Stimulated activated CD8-positive, alpha-beta memory T cell treated with anti-CD3 and anti-CD28 coated beads, Interleukin-2, amount 100 ng/mL, for 1 hour (primary cell): ENCODE measurements around the gene TRAPPC2L.
"Not testable (repeated sequence)": the region's sequence is repeated elsewhere in the genome, so short reads cannot be mapped to it uniquely, and the experiment has no call there.

ENCODE experiments used
- DNase-seq, 2 donors: peaks; one replicate each; pipeline ENCODE4 v3.0.0-alpha.2; 2020; ENCODE audit warnings: low read depth in 2 of 2

TRAPPC2L gene

DNA sequence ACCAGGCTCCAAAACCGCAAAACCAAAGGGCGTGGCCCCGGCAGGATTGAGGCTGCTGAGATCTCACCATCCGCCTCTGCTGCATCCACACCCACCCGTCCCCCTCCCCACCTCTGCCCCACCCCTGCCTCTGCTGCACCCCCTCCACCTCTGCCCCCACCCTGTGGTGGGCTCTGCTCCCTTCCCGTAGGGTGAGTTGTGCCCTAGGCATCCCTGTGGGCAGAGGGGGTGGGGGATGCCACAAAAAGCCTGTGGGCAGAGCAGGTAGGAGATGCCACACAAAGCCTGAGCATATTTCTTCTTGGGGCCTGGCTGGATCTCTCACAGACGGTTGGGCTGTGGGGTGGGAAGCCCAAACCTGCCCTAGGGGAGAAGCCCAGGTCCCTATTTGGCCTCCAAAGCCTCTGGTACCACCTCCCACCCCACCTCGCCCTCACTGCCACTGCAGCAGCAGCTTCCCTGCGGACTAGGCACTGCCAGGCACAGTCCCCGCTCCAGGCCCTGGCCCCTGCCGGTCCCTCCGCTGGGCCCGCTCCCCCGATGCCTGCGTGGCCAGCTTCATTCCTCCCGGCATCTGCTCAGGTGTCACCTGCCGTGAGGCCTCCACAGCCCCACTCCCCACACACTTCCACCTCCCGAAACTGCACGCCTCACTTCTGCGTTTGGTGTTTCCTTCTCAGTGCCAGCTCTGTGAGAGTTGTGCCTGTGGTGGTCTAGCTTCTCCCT lies 20.8 kb downstream of the TRAPPC2L start:
- no peak for DNase-seq

DNA sequence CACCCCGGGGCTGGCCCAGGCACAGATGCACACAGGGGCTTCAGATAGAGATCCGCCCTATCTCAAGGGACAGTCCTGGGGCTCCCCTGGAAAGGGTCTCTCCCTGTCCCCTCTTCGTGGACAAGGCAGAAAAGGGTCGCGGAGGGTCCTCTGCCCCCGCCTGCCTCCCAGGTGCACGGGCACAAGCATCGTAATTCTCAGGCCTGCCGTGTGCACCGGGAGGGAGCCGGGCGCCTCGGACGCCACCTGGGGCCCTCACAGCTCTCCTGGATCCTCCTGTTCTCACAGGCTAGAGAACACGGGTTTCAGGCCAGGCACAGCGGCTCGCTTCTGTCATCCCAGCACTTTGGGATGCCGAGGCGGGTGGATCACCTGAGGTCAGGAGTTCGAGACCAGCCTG lies 21.4 kb downstream of the TRAPPC2L start:
- DNase-seq = no peak

DNA sequence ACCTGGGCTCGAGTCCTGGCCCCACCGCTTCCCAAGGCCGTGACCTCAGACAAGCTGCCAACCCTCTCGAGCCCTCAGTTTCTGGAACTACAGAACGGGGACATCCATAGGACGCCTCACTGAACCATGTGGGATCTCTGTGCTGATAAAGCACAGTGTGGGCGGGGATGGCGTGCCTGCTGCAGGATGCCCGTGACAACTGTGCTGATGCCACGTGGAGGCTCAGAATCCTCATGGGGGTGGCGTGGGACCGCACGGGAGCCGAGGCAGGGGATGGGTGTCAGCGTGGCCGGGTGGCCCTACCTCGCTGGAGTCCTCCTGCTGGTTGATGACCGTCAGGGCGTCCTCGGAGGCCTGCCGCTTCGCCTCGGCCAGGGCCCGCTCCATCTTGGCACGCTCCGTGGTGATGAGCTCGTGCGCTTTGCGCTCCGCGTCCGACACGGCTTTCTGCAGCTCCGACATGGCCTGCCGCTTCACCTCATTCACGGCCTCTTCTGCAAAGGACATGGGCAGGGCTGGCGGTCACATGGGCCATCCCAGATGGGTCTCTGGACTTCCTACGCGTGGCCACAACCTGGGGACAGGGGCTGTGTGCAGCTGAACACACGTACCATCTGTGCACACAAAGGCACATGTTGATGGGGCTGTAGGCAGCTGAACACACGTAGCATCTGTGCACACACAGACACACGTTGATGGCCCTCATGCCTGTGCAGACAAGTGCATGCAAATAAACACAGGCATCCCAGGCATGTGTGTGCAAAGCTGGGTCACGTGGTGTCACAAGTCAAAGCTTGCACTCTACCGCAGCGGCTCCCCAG lies 22.2 kb downstream of the TRAPPC2L start:
- no peak for DNase-seq

DNA sequence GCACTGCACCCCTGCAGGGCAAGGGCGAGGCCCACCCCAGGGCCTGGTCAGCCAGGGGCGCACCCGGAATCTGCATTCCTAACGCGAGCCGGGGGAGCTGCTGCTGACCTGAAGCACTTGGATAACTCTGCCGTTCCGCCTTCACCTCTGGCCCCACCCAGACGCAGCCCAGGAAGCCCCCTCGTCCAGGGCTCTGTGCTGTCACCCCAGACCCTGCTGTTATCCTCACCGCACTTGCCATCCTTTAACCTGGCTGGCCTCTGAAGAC lies 22.8 kb downstream of the TRAPPC2L start:
- no peak for DNase-seq

DNA sequence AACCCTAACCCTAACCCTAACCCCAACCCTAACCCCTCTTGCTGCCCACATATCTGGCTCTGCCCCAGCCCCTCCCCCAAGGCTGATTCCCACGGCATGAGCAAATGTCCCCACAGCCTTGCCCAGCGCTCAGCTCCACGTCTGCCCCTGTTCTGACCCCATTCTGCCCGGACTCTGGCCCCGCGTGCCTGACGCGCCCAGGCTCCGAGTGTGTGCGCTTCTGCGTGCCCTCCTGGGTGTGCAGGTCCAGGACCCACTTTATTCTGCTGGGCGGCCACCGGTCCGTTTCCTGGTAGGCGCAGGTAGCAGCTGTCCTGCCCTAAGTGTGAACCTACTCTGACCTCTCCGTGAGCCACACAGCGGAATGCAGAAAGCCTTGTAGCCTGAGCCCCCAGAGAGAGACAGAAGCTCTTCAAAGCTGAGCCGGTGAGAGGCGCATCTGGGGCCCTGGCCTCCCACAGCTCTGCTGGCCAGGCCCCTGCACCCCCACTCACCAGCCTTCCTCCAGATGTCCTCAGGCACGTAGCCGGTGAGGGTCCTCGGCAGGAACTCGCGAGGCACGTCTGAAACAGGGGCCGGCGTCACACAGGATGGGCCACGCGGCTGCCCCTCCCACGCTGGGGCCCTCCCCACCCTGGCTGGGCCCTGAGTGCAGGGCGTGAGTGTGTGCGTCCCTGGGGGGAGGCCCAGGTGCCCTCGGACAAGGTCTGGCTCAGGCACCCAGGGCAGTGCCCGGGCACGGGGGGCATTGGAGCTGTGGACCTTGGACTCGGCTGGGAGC lies 23.5 kb downstream of the TRAPPC2L start:
- DNase-seq = no peak

DNA sequence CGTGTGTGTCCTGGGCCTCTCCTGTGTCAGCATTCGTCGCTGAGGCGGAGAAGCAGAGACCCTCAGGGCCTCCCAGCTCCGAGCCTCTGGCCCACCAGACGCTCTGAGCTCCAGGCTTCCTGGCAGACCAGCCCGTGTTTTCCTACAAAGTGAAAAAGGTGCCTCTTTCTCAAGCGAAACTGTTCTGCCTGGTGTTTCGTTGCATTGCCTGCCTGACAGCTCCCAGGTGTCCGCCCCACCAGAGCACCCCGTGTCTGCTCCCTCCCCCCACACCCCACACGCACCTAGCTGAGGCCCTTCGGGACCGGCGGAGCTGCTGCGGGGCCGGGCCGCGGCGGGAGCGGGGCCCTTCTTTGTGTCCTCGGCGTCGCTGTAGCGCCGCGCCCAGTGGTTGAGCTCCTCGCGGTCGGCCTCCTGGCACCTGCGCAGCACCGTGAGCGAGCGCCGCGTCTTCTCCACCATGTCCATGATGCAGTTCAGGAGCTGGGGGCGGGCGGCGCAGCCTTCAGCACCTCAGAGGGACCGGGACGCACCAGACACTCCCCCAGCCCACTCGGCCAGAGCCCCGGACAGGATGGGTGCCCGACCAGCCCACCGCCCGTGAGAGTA lies 24.2 kb downstream of the TRAPPC2L start:
- no peak for DNase-seq

DNA sequence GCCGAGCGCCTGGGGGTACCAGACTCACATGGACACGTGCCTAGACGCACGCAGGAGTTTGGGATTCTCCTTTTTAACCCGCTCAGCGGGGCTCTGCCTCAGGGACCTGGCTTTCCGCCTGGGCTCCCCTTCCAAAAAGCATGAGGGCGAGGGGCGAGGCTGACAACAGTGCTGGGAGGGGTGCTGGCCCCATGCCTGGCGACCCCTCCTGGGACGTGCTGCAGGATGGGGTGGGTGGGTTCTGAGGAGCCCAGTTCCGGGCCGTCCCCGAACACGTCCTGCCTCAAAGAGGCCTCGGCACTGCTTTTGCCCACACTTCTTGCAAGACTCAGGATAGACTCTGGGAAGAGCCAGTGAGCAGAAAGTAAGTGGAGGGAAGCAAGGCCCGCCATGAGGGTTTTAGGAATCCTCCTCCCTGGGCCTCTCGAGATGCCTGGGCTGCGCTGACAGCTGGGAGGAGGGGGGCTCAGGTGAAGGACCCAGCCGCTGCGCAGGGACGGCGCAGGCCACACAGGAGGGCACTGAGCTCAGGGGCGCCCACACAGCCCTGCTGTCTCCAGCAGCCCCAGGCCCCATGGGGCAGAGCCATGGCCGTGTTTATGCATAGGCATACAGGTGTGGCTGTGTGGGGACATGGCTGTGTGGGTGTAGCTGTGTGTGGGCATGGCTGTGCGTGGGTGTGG lies 24.9 kb downstream of the TRAPPC2L start:
- DNase-seq = no peak

DNA sequence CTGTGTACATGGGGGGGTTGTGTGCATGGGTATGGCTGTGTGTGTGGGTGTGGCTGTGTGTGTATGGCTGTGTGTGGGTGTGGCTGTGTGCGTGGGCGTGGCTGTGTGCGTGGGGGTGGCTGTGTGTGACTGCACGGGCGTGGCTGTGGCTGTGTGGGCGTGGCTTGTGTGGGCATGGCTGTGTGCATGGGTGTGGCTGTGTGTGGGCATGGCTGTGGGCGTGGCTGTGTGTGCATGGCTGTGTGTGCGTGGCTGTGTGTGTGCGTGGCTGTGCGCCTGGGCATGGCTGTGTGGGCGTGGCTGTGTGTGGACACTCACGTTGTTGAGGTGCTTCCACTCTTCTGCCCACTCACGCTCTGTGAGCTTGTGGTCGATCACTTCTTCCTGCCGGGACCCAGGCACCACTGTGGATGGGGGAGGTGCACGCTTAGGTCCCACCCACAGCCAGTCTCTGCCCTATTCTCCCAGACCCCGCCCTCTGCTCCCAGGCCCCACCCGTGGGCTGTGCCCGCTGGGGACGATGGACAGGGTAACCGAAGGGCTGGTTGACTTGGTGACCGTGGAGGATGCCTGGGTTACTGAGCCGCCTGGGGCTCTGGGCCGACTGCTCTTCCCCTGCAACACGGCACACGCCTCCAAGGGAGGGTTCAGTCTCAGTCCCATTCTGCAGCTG lies 25.6 kb downstream of the TRAPPC2L start:
- no peak for DNase-seq

DNA sequence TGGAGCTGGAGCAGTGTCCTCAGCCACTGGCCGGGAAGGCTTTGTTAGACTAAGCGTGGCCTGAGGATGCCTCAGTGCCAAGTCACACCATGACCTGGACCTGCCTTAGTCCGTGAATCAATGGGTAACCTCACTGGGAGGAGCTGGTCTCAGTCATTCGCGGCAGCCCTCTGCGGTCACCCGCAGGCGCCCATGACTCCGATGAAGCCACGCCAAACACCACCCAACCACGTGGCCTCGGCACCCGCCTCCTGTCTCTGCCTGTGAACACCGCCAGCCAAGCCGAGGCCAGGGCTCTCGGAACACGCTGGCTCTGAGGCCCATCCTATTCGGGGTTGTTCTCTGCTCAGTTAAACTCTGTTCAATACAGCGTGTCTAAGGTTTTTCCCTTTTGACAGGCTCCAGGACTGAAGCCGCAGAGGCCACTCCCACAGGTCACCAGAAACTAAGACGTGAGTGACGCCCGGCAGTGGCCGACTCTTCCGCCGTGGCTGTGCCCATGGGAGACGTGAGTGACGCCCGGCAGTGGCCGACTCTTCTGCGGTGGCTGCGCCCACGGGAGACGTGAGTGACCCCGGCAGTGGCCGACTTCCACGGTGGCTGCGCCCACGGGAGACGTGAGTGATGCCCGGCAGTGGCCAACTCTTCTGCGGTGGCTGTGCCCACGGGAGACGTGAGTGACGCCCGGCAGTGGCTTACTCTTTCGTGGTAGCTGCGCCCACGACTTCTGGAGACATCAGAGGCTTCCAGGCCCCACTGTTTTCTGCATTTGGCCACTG lies 26.4 kb downstream of the TRAPPC2L start:
- no peak for DNase-seq

DNA sequence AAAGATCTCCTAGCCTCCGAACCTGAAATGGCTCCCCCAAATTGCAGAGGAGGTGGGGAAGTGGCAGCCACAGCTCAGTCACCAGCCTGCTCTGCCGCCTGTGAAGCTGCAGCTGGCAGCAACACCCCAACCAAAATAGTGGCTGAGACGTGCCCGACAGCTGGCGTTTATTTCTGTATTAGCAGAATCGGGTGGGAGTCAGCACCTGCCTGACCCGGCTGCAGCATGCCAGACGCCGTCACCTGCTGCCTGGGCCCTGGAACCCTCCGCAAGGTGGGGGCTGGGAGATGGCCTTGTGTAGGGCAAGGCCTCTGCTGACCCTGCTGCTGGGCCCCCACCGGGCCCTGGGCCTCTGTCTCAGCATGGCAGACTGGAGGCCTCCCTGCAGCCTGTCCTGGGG lies 27.0 kb downstream of the TRAPPC2L start:
- no peak for DNase-seq

DNA sequence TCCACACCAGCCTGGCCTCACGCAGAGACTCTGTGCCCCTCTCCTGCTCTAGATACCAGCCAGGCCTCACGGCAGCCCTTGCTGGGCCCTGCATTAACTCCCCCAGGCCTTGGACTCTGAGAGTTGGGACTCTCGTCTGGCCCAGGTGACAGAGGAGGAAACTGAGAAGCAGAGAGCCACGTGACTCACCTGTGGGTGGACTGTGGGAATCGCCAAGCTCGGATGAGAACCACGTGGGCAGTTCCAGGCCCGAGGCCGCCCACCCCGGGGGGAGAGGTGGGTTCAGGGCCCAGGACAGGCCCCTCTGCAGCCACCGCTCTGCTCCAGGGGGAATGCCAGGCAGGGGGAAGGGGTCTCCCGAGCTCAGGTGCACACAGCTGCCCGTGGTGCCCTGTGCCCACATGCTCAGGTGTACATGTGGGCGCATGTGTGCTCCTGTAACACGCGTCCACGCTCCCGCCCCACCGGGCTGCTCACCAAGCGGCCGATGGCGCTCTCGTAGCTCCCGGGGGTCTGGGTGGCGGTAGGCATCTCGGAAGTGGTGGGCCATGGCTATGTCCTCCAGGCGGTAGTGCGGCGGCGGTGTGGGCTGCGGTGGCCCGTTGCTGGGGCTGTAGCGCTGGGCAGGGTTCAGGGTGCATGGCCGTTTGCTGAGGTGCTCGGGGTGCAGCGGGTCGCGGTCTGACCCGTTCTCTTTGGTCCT lies 27.8 kb downstream of the TRAPPC2L start:
- DNase-seq = no peak

DNA sequence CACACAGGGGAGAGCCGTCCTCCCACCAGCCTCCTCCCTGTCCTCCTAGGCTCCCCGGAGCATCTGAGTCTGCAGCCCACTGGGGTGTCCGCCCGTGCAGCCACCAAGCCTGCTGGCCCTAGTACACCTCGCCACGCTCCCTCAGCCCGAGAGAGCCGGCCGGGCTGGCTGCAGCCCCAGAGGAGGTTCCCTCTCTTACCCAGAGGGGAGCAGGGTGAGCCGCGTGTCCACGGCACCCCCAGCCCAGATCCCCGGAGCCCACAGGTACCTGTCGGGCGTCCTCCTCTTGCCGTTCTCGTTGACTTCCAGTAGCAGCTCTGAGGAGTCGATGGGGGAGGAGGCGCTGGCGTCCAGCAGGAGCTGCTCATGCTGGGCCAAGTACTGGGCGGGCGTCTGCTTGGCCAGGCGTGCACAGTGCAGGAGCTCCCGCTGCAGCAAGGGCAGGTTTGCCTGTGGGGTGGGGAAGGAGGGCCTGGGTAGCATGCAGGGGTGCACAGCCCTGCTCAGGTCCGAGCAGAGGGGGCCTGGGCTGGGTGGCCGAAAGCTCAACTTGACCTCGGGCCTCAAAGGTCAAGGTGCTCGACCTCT lies 28.9 kb downstream of the TRAPPC2L start:
- DNase-seq = no peak

DNA sequence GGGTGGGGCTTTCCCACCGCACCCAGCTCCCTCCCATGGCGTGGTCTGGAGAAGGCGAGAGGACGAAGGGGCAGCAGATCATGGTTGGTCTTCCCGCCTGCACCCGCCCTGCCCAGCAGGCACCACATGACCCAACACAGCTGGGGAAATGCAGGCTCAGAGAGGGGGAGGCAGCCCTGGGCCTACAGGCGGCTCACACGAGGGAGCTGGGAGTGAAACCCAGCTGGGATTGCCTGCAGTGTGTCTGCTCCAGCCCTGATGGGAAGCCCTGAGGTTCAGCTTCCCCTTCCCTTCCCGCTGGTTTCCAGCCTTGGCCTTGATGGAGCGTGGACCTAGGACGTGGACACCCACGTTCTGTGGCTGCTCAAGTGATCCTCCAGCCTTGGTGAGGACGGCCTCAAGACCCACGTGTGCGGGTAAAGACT lies 29.5 kb downstream of the TRAPPC2L start:
- DNase-seq = no peak

DNA sequence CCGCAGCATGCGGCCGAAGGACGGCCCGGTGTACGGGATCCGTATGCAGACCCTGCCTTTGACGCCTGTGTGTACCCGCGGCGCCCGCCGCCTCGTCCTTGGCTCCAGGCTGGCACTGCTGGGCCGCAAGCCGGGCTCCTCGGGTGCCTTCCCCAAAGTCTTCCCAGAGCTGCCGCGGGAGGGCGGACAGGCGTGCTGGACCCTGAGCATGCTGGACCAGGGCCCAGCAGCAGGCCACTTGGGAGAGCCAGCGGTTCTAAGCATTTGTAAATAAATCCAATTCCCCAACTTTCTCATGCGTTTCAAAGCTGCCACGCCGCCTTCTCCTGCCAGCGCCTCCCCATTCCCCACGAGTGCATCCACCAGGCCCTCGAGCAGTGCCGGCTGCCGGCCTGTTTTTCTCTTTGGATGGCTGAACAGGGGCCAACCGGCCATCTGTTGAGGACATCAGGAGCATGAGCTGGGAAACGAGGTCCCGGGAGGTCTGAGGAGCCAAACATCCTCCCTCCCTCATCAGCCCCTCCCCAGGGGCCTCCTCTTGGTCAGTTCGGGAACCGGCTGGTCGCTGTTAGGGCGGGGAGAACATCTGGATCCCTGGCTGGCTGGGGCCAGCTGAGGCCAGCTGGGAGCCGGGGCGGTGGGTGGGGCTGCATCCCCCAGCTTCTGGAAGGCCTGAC lies 30.1 kb downstream of the TRAPPC2L start:
- DNase-seq = no peak

DNA sequence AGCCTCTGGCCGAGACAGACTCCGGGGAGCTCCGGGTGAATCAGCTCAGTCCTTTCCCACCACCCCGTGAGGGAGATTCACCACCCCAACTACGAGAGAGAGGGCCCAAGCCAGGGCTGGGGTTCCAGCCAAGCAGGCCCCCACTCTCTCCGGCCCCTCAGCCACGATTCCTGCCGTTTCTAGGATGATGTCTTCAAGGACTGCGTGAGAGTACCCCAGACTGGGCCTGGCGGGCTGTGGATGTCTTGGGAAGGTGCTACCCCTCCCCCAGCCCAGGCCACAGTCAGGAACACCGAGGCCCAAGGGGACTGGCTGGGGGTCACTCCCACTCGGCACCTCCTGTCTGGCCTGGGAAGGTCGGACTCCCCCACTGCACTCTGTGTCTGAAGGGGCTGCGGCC lies 31.1 kb downstream of the TRAPPC2L start:
- DNase-seq = no peak

DNA sequence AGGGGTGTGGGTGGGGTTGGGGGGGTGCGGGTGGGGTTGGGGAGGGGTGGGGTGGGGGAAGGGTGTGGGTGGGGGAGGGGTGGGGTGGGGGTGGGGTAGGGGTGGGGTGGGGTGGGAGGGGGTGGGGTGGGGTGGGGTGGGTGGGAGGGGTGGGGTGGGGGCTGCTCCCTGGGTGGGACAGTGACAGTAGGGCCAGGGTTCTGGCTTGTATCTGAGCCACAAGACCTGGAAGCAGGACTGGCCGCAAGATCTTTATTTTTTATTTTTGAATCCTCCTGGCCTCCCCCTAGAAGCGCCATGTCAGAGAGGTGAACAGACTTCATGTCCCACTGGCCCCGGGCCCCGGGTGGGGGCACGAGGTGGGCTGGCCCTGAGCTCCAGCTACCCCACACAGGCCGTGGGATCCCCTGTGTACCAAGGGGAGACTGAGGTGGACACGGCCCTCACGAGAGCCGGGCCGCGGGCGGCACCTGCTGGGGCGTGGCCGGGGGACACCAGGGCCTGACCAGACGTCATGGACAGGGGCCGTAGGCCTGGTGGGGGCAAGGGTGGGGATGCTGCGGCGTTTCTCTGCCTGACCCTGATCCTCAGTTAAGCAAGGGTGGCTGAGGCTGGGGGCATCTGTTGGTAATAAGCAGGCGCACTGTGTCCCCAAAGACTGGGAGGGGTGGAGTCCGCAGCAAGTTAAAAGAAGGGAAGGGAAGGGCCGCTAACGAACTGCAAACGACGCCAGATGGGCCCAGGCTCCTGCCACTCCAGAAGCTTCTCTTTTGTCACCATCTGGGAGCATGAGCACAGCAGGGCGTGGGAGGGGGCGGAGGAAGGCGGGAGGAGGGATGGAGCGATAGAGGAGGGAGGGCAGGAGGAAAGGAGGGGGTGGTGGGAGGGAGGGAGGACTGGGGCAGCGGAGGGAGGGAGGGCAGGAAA lies 31.8 kb downstream of the TRAPPC2L start:
- DNase-seq = no peak

DNA sequence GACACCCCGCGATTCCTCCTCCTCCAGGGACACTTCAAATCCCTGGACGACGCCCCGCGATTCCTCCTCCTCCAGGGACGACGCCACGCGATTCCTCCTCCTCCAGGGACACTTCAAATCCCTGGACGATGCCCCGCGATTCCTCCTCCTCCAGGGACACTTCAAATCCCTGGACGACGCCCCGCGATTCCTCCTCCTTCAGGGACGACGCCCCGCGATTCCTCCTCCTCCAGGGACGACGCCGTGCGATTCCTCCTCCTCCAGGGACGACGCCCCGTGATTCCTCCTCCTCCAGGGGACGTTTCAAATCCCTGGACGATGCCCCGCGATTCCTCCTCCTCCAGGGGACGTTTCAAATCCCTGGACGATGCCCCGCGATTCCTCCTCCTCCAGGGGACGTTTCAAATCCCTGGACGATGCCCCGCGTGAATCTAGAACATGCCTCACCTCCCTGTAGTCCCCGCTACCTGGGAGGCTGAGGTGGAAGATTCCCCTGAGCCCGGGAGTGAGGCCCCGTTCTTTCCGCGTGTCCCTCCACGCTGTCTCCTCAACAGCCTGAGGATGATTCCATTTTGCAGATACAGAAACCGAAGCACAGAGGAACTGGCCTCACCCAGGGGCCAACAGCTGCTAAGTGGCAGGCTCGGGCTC lies 32.9 kb downstream of the TRAPPC2L start:
- DNase-seq = not testable (repeated sequence)
